ENCODE data around the gene MIER3. TPM values are rescaled to one million over a fixed set of nuclear protein-coding genes. Genes with fewer than 3 reads are reported as not detected.

The MIER3 gene
- total RNA-seq, 2 experiments from 2014 or later = 11.1 to 12.3 TPM

DNA sequence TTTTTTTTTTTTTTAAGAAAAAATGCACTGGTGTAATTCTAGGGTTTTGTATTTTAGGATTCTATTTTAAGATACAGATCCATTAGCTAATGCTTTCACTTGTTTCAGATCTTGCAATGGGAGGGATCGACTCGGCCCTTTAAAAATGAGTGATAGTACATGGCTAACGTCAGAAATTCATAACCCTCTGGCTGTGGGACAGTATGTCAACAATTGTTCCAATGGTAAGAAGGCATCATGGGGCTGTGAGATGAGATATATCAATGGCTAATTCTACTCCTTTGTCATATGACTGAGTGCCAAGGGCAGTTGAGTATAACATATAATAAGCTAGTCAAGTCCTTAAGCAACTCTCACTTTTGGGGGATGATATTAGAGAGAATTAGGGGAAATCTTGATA, 38.2 kb downstream of the MIER3 start:
- CTCF ChIA-PET = interaction anchor here (0.6 to 0.7 kb wide), 3 partner anchors 182 to 1542 kb away, joined by 3 read pairs; no protein-coding TSS in a partner anchor
- H3K36me3 Mint-ChIP-seq (ENCODE audit: low read depth) = no peaks in the 10 kb centered on the region
- DNase-seq = no peak
- H3K9me3 Mint-ChIP-seq = no peaks in the 10 kb centered on the region
- peaks cover 16% of the 10 kb centered on the region for H3K4me1 Mint-ChIP-seq (ENCODE audit: low read depth)
- no peaks in the 10 kb centered on the region for H3K27me3 Mint-ChIP-seq (ENCODE audit: low read depth)
- no peak overlapping the region for H3K27ac Mint-ChIP-seq
- no peak overlapping the region for H3K4me3 Mint-ChIP-seq
- intact Hi-C loops (cut with micrococcal nuclease) = no loop called here

GRCh38 chr5:56910210-56910965, 41.5 kb downstream of the MIER3 start:
- H3K36me3 Mint-ChIP-seq (ENCODE audit: low read depth) = no peaks in the 10 kb centered on the region

DNA sequence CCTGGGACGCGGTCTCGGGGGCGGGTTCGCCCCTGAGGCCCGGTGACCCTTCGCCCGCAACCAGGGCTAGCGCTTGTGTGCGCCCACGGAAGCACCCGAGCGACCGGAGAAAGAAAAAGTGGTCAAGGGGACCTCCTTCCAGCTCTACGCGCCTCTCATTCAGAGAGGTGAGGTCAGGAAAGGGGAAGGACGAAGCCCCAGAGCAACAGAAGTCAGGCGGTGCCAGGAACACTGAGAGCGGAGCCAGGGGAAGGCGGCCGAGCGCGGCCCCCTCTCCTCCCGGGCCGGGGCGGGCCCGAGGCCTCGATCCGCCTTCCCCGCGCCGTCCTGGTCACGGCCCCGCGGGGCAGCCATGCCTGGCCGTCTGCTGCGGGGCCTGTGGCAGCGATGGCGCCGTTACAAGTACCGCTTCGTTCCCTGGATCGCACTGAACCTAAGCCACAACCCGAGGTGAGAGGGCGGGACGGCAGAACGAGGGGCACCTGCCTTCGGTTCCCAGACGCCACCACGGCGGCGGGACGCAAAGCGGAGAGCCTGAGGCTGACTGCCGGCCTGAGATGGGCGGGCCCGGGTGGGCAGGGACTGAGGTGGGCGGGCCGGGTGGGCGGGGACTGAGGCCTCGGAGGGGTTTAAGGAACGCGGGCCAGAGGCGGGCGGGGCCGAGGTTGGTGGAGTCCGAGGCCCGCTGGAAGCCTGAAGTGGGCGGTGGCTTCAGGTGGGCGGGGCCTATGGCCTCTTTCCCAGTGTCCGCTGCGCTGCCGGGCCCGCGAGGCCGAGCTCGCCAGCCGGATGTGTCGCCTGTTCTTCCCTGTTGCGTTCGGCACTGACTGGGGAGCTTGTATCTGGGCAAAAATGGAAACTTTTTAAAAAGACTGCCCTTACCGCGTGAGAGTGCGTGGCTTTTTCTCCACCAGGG, 42.4 kb downstream of the MIER3 start, which contains the start of gene SETD9:
SETD9 (plus strand) TSS at position 303 of the 916 bp plus-strand sequence; CDS start at position 353, 50 bp downstream.
- Mint-ChIP-seq H3K4me1 (ENCODE audit: low read depth) (peaks cover 19% of the 10 kb centered on the region), H3K36me3 (ENCODE audit: low read depth) (no peaks in the 10 kb centered on the region), H3K4me3 (peak within 1 kb of the TSS; percentile 81), H3K27ac (peak within 1 kb of the TSS; percentile 94), H3K27me3 (ENCODE audit: low read depth) (no peaks in the 10 kb centered on the region), H3K9me3 (no peaks in the 10 kb centered on the region)
- intact Hi-C loops (cut with micrococcal nuclease) = loop anchor here (1.0 to 10.0 kb wide), 9 partner anchors 43 to 639 kb away; partner anchors contain the start of gene MIER3
- CTCF ChIA-PET = interaction anchor here (0.6 to 1.5 kb wide), 4 partner anchors 9 to 389 kb away, joined by 3 to 5 read pairs (median 4); no protein-coding TSS in a partner anchor
- DNase-seq = peak; percentile 97

More at GRCh38 chr5:56910210-56910965, 41.5 kb downstream of the MIER3 start:
- CTCF ChIA-PET = interaction anchor here (0.5 to 1.5 kb wide), 9 partner anchors 10 to 646 kb away, joined by 3 to 5 read pairs (median 4); no protein-coding TSS in a partner anchor
- no peak for DNase-seq
- intact Hi-C loops (cut with micrococcal nuclease) = loop anchor here (1.0 kb wide), 2 partner anchors 94 to 640 kb away; no protein-coding TSS in a partner anchor
- Mint-ChIP-seq H3K4me1 (ENCODE audit: low read depth) (peaks cover 19% of the 10 kb centered on the region), H3K4me3 (peak overlapping the region; percentile 81), H3K27ac (peak overlapping the region; percentile 94), H3K9me3 (no peaks in the 10 kb centered on the region), H3K27me3 (ENCODE audit: low read depth) (no peaks in the 10 kb centered on the region)

GRCh38 chr5:56908942-56909293, 43.0 kb downstream of the MIER3 start:
- H3K36me3 Mint-ChIP-seq (ENCODE audit: low read depth) = no peaks in the 10 kb centered on the region
- DNase-seq = no peak
- H3K4me1 Mint-ChIP-seq (ENCODE audit: low read depth) = peaks cover 19% of the 10 kb centered on the region
- CTCF ChIA-PET = interaction anchor here (1.4 kb wide), 1 partner anchor 389 kb away, joined by 3 read pairs; no protein-coding TSS in a partner anchor
- H3K4me3 Mint-ChIP-seq = peak overlapping the region; percentile 81
- intact Hi-C loops (cut with micrococcal nuclease) = loop anchor here (1.0 to 10.0 kb wide), 7 partner anchors 43 to 586 kb away; partner anchors contain the start of gene MIER3
- H3K9me3 Mint-ChIP-seq = no peaks in the 10 kb centered on the region
- H3K27ac Mint-ChIP-seq = peak overlapping the region; percentile 79
- no peaks in the 10 kb centered on the region for H3K27me3 Mint-ChIP-seq (ENCODE audit: low read depth)

- CTCF ChIA-PET = interaction anchor here (0.7 to 5.1 kb wide), 16 partner anchors 10 to 638 kb away, joined by 3 to 49 read pairs (median 4); partner anchors contain the start of gene GPBP1
- Mint-ChIP-seq H3K4me1 (ENCODE audit: low read depth) (peaks cover 2% of the 10 kb centered on the region), H3K9me3 (no peaks in the 10 kb centered on the region), H3K36me3 (ENCODE audit: low read depth) (no peaks in the 10 kb centered on the region), H3K27me3 (ENCODE audit: low read depth) (no peaks in the 10 kb centered on the region), H3K27ac (no peak overlapping the region), H3K4me3 (no peak overlapping the region)
- intact Hi-C loops (cut with micrococcal nuclease) = loop anchor here (1.0 to 10.0 kb wide), 5 partner anchors 237 to 594 kb away; no protein-coding TSS in a partner anchor
- peak; percentile 46 for DNase-seq
These were observed 50.9 kb downstream of the MIER3 start for GRCh38 chr5:56900858-56901578.

GRCh38 chr5:56900395-56900794, 51.5 kb downstream of the MIER3 start:
- H3K36me3 Mint-ChIP-seq (ENCODE audit: low read depth) = no peaks in the 10 kb centered on the region
- intact Hi-C loops (cut with micrococcal nuclease) = loop anchor here (2.0 to 10.0 kb wide), 2 partner anchors 398 to 594 kb away; no protein-coding TSS in a partner anchor

DNA sequence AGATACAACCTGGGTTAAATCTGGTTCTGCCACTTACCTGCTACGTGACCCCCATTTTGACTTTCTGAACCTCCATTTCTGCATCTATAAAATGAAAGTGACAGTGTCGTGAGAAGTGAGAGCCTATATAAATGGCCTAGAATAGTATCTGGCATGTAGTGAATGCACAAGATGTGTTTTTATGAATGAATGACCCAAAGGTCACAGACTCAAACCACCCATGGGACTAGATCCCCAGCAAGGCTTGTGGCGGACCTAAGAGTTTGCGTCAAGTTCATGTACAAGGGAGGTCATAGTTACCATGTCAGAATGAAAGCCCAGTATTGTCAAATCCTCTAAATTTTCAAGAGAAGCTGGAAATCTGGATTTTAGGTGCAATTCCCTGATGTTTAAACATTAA, 53.7 kb downstream of the MIER3 start:
- intact Hi-C loops (cut with micrococcal nuclease) = no loop called here

More at GRCh38 chr5:56900395-56900794, 51.5 kb downstream of the MIER3 start:
- no peak for DNase-seq
- Mint-ChIP-seq H3K9me3 (no peaks in the 10 kb centered on the region), H3K27ac (no peak overlapping the region), H3K4me1 (ENCODE audit: low read depth) (peaks cover 2% of the 10 kb centered on the region), H3K4me3 (no peak overlapping the region), H3K27me3 (ENCODE audit: low read depth) (no peaks in the 10 kb centered on the region)
- CTCF ChIA-PET = interaction anchor here (0.7 to 5.1 kb wide), 11 partner anchors 10 to 630 kb away, joined by 3 to 49 read pairs (median 4); no protein-coding TSS in a partner anchor

GRCh38 chr5:56896763-56897162, 55.2 kb downstream of the MIER3 start:
- CTCF ChIA-PET = interaction anchor here (0.6 to 2.2 kb wide), 4 partner anchors 36 to 350 kb away, joined by 3 to 9 read pairs (median 5); no protein-coding TSS in a partner anchor
- Mint-ChIP-seq H3K4me1 (ENCODE audit: low read depth) (peaks cover 2% of the 10 kb centered on the region), H3K36me3 (ENCODE audit: low read depth) (peaks cover 6% of the 10 kb centered on the region), H3K27ac (no peak overlapping the region), H3K27me3 (ENCODE audit: low read depth) (no peaks in the 10 kb centered on the region), H3K4me3 (no peak overlapping the region), H3K9me3 (no peaks in the 10 kb centered on the region)
- DNase-seq = no peak
- intact Hi-C loops (cut with micrococcal nuclease) = loop anchor here (1.0 kb wide), 1 partner anchor 626 kb away; no protein-coding TSS in a partner anchor

More for the DNA sequence above, 53.7 kb downstream of the MIER3 start:
- Mint-ChIP-seq H3K27ac (no peak overlapping the region), H3K27me3 (ENCODE audit: low read depth) (no peaks in the 10 kb centered on the region), H3K4me1 (ENCODE audit: low read depth) (peaks cover 2% of the 10 kb centered on the region), H3K9me3 (no peaks in the 10 kb centered on the region), H3K4me3 (no peak overlapping the region), H3K36me3 (ENCODE audit: low read depth) (no peaks in the 10 kb centered on the region)
- CTCF ChIA-PET = interaction anchor here (0.6 to 5.1 kb wide), 3 partner anchors 26 to 639 kb away, joined by 3 to 49 read pairs (median 5); no protein-coding TSS in a partner anchor
- no peak for DNase-seq

DNA sequence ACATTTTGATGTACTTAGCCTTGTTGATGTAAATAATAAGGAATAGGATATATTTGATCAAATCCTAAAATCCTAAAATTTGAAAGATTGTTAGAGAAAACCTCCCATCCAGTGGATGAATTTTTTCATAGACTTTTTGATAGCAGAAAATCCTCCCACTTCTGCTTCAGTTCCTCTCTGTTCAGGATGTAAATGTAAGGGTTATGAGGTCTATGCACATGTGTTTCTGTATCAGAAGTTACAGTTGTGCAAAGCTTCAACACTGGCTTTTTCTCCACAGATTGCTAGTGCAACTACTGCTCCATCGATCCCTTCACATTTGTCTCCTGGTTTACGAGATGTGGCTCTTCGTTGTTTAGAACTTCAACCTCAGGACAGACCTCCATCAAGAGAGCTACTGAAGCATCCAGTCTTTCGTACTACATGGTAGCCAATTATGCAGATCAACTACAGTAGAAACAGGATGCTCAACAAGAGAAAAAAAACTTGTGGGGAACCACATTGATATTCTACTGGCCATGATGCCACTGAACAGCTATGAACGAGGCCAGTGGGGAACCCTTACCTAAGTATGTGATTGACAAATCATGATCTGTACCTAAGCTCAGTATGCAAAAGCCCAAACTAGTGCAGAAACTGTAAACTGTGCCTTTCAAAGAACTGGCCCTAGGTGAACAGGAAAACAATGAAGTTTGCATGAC, 58.5 kb downstream of the MIER3 start:
- Mint-ChIP-seq H3K27ac (no peak overlapping the region), H3K27me3 (ENCODE audit: low read depth) (no peaks in the 10 kb centered on the region), H3K9me3 (no peaks in the 10 kb centered on the region), H3K36me3 (ENCODE audit: low read depth) (peaks cover 28% of the 10 kb centered on the region), H3K4me1 (ENCODE audit: low read depth) (peaks cover 2% of the 10 kb centered on the region), H3K4me3 (no peak overlapping the region)
- DNase-seq = no peak
- CTCF ChIA-PET = interaction anchor here (0.6 to 0.8 kb wide), 2 partner anchors 10 to 14 kb away, joined by 3 to 4 read pairs; no protein-coding TSS in a partner anchor
- intact Hi-C loops (cut with micrococcal nuclease) = no loop called here

- Mint-ChIP-seq H3K4me1 (ENCODE audit: low read depth) (peaks cover 5% of the 10 kb centered on the region), H3K27ac (no peak overlapping the region), H3K36me3 (ENCODE audit: low read depth) (peaks cover 42% of the 10 kb centered on the region), H3K27me3 (ENCODE audit: low read depth) (no peaks in the 10 kb centered on the region), H3K4me3 (no peak overlapping the region), H3K9me3 (no peaks in the 10 kb centered on the region)
- DNase-seq = no peak
- intact Hi-C loops (cut with micrococcal nuclease) = no loop called here
- CTCF ChIA-PET = no interaction called here
These were observed 70.4 kb downstream of the MIER3 start for GRCh38 chr5:56881571-56881970.

DNA sequence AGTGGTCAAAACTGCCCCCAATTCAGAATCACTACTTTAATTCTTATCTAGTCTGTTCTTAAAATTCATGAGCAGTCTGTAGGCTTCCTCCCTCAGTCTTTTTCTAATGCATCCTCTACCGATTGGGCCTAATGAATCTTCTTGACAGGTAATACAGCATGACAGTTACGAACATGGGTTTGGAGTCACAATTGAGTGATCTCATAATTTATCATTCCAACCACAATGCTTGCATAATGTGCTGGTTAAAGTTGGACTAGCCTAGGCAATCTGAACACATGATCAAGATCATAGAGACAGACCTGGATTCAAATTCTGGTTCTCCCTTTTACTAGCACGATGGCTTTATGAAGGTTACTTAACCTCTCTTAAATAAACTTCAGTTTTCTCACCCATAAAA, 75.6 kb downstream of the MIER3 start:
- Mint-ChIP-seq H3K9me3 (no peaks in the 10 kb centered on the region), H3K27ac (no peak overlapping the region), H3K4me1 (ENCODE audit: low read depth) (peaks cover 14% of the 10 kb centered on the region), H3K27me3 (ENCODE audit: low read depth) (no peaks in the 10 kb centered on the region), H3K4me3 (no peak overlapping the region), H3K36me3 (ENCODE audit: low read depth) (peaks cover 31% of the 10 kb centered on the region)
- DNase-seq = no peak
- intact Hi-C loops (cut with micrococcal nuclease) = no loop called here
- CTCF ChIA-PET = no interaction called here
